Right lung (tissue), 5 donors: ENCODE data around the gene PRDM16. TPM values are rescaled to one million over a fixed set of nuclear protein-coding genes. Genes with fewer than 3 reads are reported as not detected.

Experiments used
- DNase-seq, 2 donors: peaks; one replicate each; pipeline ENCODE4 v3.0.0-alpha.2; 2013
- polyA plus RNA-seq, 5 donors: library from polyadenylated mRNA; unstranded; fragments of 120-200 nt; gene quantifications; one replicate each; pipeline versions ENCODE4 v1.2.1 to v1.2.3, GENCODE V29; 2013; ENCODE audit warnings: inconsistent platforms in 1 of 5, low replicate concordance in 1 of 5; ENCODE audit not compliant: insufficient read length in 5 of 5, insufficient read depth in 1 of 5

PRDM16 gene
- polyA plus RNA-seq, 5 donors = 9.8 to 16.0 (median 11.8) TPM

- no peak for DNase-seq
Observed at GRCh38 chr1:3469849-3470649, 401.0 kb downstream of the PRDM16 start.

- DNase-seq = no peak
Observed at GRCh38 chr1:3470650-3471355, 401.8 kb downstream of the PRDM16 start.

- no peak for DNase-seq
Observed at GRCh38 chr1:3471356-3472087, 402.5 kb downstream of the PRDM16 start.

GRCh38 chr1:3472088-3472850 lies 403.3 kb downstream of the PRDM16 start:
- DNase-seq = no peak

GRCh38 chr1:3472906-3473305 lies 403.9 kb downstream of the PRDM16 start:
- DNase-seq = no peak

- DNase-seq = no peak
Observed at GRCh38 chr1:3473381-3473844, 404.4 kb downstream of the PRDM16 start.

- DNase-seq = no peak
Observed at GRCh38 chr1:3474016-3474415, 405.0 kb downstream of the PRDM16 start.

GRCh38 chr1:3474421-3474820 lies 405.4 kb downstream of the PRDM16 start:
- no peak for DNase-seq

- no peak for DNase-seq
Observed at GRCh38 chr1:3475839-3476573, 407.0 kb downstream of the PRDM16 start.

GRCh38 chr1:3476666-3477065 lies 407.7 kb downstream of the PRDM16 start:
- DNase-seq = no peak

- DNase-seq = no peak
Observed at GRCh38 chr1:3477241-3477995, 408.4 kb downstream of the PRDM16 start.

- no peak for DNase-seq
Observed at GRCh38 chr1:3478187-3478586, 409.2 kb downstream of the PRDM16 start.

- no peak for DNase-seq
Observed at GRCh38 chr1:3479511-3480368, 410.7 kb downstream of the PRDM16 start.

- DNase-seq = no peak
Observed at GRCh38 chr1:3480369-3480719, 411.3 kb downstream of the PRDM16 start.

GRCh38 chr1:3481046-3481445 lies 412.0 kb downstream of the PRDM16 start:
- no peak for DNase-seq

- DNase-seq = no peak
Observed at GRCh38 chr1:3481836-3482375, 412.9 kb downstream of the PRDM16 start.

- no peak for DNase-seq
Observed at GRCh38 chr1:3482378-3482849, 413.4 kb downstream of the PRDM16 start.

GRCh38 chr1:3483380-3483779 lies 414.4 kb downstream of the PRDM16 start:
- no peak for DNase-seq
